Activated naive CD8-positive, alpha-beta T cell treated with anti-CD3 and anti-CD28 coated beads, Interleukin-2, amount 50 U/mL, for 24 hours (primary cell): ENCODE results near the gene RBM19.

ENCODE experiments used
- ATAC-seq: fragments of 150-1000 bp; cut with Tn5 transposase; one replicate; pipeline ENCODE4 v1.10.0; 2021
- DNase-seq: peaks from one replicate; pipeline ENCODE4 v3.0.0; 2021
- H3K27ac Mint-ChIP-seq: one replicate; pipeline ENCODE4 v1.8.0; 2021; ENCODE audit warnings: mild to moderate bottlenecking, mixed read lengths
- H3K27me3 Mint-ChIP-seq: one replicate; pipeline ENCODE4 v1.8.0; 2021; ENCODE audit warnings: mixed read lengths
- H3K36me3 Mint-ChIP-seq: one replicate; pipeline ENCODE4 v1.8.0; 2021; ENCODE audit warnings: low read depth, mixed read lengths
- H3K4me1 Mint-ChIP-seq: one replicate; pipeline ENCODE4 v1.8.0; 2021; ENCODE audit warnings: mixed read lengths
- H3K4me3 Mint-ChIP-seq: one replicate; pipeline ENCODE4 v1.8.0; 2021; ENCODE audit warnings: mild to moderate bottlenecking, moderate library complexity, mixed read lengths
- H3K9me3 Mint-ChIP-seq: one replicate; pipeline ENCODE4 v1.8.0; 2021; ENCODE audit warnings: mixed read lengths

Gene RBM19

DNA sequence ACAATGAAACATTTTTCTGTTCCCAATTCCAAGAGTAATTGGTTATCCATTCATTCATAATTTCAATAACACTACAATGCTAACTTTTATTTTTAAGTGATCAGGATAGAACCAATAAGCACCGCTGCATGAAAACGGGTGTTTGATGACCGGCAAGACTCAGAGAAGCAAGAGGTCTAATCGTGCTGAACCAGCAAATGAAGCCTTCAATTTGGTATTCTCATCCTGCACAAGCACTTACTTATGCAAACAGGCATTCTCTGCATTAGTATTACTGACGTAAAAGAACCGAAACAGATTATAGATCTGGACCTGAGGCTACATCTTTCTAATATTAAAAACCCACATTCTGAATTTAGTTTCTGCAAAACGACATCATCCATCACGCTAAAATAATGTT lies 67.7 kb downstream of the RBM19 start:
- no peak for ATAC-seq

GRCh38 chr12:113897406-113897805 lies 68.7 kb downstream of the RBM19 start:
- DNase-seq (no peak), ATAC-seq (no peak)
- Mint-ChIP-seq H3K4me1 (peaks cover 1% of the 10 kb centered on the region), H3K27ac (no peak overlapping the region), H3K36me3 (peaks cover 22% of the 10 kb centered on the region), H3K27me3 (no peaks in the 10 kb centered on the region), H3K4me3 (no peak overlapping the region), H3K9me3 (no peaks in the 10 kb centered on the region)

More for the DNA sequence above, 67.7 kb downstream of the RBM19 start:
- no peaks in the 10 kb centered on the region for H3K27me3 Mint-ChIP-seq
- no peaks in the 10 kb centered on the region for H3K4me1 Mint-ChIP-seq
- H3K36me3 Mint-ChIP-seq, result peaks cover 28% of the 10 kb centered on the region
- no peak for DNase-seq
- H3K4me3 Mint-ChIP-seq, result no peak overlapping the region
- no peaks in the 10 kb centered on the region for H3K9me3 Mint-ChIP-seq
- H3K27ac Mint-ChIP-seq, result no peak overlapping the region

DNA sequence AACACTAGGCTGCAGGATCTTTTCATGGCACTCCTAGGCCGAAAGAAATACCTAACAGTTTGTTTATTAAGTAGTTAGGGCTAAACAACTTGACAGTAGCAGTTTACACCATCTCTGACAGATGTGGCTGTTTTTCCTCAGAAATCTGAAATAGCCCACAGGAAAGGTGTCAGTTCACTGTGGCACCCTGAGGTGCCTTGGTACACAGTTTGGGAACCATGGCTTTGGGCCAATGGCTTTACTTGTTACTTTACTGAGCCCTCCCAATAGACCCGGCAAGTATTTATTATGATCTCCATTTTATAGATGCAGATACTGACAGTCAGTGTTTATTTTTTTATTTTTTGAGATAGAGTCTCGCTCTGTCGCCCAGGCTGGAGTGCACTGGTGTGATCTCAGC lies 69.3 kb downstream of the RBM19 start:
- DNase-seq, result no peak
- H3K4me3 Mint-ChIP-seq, result no peak overlapping the region
- no peaks in the 10 kb centered on the region for H3K9me3 Mint-ChIP-seq
- peaks cover 27% of the 10 kb centered on the region for H3K36me3 Mint-ChIP-seq
- ATAC-seq, result no peak
- H3K4me1 Mint-ChIP-seq, result peaks cover 6% of the 10 kb centered on the region
- H3K27ac Mint-ChIP-seq, result no peak overlapping the region
- no peaks in the 10 kb centered on the region for H3K27me3 Mint-ChIP-seq

GRCh38 chr12:113896194-113896593 lies 69.9 kb downstream of the RBM19 start:
- no peaks in the 10 kb centered on the region for H3K9me3 Mint-ChIP-seq
- ATAC-seq, result no peak
- H3K27me3 Mint-ChIP-seq, result no peaks in the 10 kb centered on the region
- peaks cover 30% of the 10 kb centered on the region for H3K36me3 Mint-ChIP-seq
- no peak overlapping the region for H3K27ac Mint-ChIP-seq
- peaks cover 6% of the 10 kb centered on the region for H3K4me1 Mint-ChIP-seq
- no peak overlapping the region for H3K4me3 Mint-ChIP-seq
- no peak for DNase-seq

- H3K27me3 Mint-ChIP-seq, result no peaks in the 10 kb centered on the region
- peaks cover 32% of the 10 kb centered on the region for H3K36me3 Mint-ChIP-seq
- no peaks in the 10 kb centered on the region for H3K9me3 Mint-ChIP-seq
- H3K27ac Mint-ChIP-seq, result no peak overlapping the region
- DNase-seq (no peak), ATAC-seq (no peak)
- peaks cover 6% of the 10 kb centered on the region for H3K4me1 Mint-ChIP-seq
- H3K4me3 Mint-ChIP-seq, result no peak overlapping the region
Observed at GRCh38 chr12:113895176-113895575, 70.9 kb downstream of the RBM19 start.

DNA sequence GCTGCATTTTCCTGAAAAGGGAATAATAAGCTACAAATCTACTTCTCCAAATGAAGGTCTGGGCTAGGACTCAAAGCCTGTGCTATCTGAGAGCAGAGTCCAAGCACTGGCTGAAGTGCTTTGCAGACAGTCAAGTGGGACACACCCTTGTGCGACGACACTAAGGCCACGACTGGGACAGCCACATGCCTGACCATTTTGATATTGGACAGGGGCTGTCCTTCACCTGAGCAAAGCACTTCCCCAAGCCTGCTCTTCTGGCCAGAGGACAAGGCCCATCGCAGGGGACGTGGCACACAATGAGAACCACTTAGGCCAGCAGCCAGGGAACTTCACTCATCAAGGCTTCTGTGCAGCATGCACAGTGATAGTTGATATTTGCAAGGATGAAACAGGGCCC lies 71.4 kb downstream of the RBM19 start:
- Mint-ChIP-seq H3K4me1 (peaks cover 6% of the 10 kb centered on the region), H3K4me3 (no peak overlapping the region), H3K9me3 (no peaks in the 10 kb centered on the region), H3K36me3 (peaks cover 33% of the 10 kb centered on the region), H3K27me3 (no peaks in the 10 kb centered on the region), H3K27ac (no peak overlapping the region)
- DNase-seq (no peak), ATAC-seq (no peak)

- H3K27me3 Mint-ChIP-seq, result no peaks in the 10 kb centered on the region
- no peak overlapping the region for H3K27ac Mint-ChIP-seq
- peaks cover 6% of the 10 kb centered on the region for H3K4me1 Mint-ChIP-seq
- no peak overlapping the region for H3K4me3 Mint-ChIP-seq
- DNase-seq (no peak), ATAC-seq (no peak)
- peaks cover 40% of the 10 kb centered on the region for H3K36me3 Mint-ChIP-seq
- H3K9me3 Mint-ChIP-seq, result no peaks in the 10 kb centered on the region
Observed at GRCh38 chr12:113893221-113893620, 72.9 kb downstream of the RBM19 start.

GRCh38 chr12:113892556-113892955 lies 73.6 kb downstream of the RBM19 start:
- no peak overlapping the region for H3K27ac Mint-ChIP-seq
- no peaks in the 10 kb centered on the region for H3K27me3 Mint-ChIP-seq
- H3K4me1 Mint-ChIP-seq, result peaks cover 6% of the 10 kb centered on the region
- no peak for DNase-seq
- H3K4me3 Mint-ChIP-seq, result no peak overlapping the region
- no peaks in the 10 kb centered on the region for H3K9me3 Mint-ChIP-seq
- H3K36me3 Mint-ChIP-seq, result peaks cover 40% of the 10 kb centered on the region
- no peak for ATAC-seq

GRCh38 chr12:113891739-113892520 lies 74.2 kb downstream of the RBM19 start:
- no peak overlapping the region for H3K4me3 Mint-ChIP-seq
- DNase-seq (peak; percentile 4), ATAC-seq (peak; percentile 77)
- H3K36me3 Mint-ChIP-seq, result peaks cover 37% of the 10 kb centered on the region
- no peaks in the 10 kb centered on the region for H3K27me3 Mint-ChIP-seq
- no peak overlapping the region for H3K27ac Mint-ChIP-seq
- peaks cover 6% of the 10 kb centered on the region for H3K4me1 Mint-ChIP-seq
- no peaks in the 10 kb centered on the region for H3K9me3 Mint-ChIP-seq

GRCh38 chr12:113891167-113891692 lies 74.9 kb downstream of the RBM19 start:
- no peak for ATAC-seq
- Mint-ChIP-seq H3K36me3 (peaks cover 39% of the 10 kb centered on the region), H3K9me3 (no peaks in the 10 kb centered on the region)

GRCh38 chr12:113889891-113890581 lies 76.1 kb downstream of the RBM19 start:
- ATAC-seq, result no peak
- peaks cover 39% of the 10 kb centered on the region for H3K36me3 Mint-ChIP-seq
- H3K4me3 Mint-ChIP-seq, result no peak overlapping the region
- H3K9me3 Mint-ChIP-seq, result no peaks in the 10 kb centered on the region
- no peaks in the 10 kb centered on the region for H3K27me3 Mint-ChIP-seq
- H3K27ac Mint-ChIP-seq, result no peak overlapping the region
- no peak for DNase-seq
- H3K4me1 Mint-ChIP-seq, result peaks cover 6% of the 10 kb centered on the region

More at GRCh38 chr12:113891167-113891692, 74.9 kb downstream of the RBM19 start:
- H3K4me3 Mint-ChIP-seq, result no peak overlapping the region
- H3K27ac Mint-ChIP-seq, result no peak overlapping the region
- DNase-seq, result no peak
- H3K4me1 Mint-ChIP-seq, result peaks cover 6% of the 10 kb centered on the region
- H3K27me3 Mint-ChIP-seq, result no peaks in the 10 kb centered on the region

DNA sequence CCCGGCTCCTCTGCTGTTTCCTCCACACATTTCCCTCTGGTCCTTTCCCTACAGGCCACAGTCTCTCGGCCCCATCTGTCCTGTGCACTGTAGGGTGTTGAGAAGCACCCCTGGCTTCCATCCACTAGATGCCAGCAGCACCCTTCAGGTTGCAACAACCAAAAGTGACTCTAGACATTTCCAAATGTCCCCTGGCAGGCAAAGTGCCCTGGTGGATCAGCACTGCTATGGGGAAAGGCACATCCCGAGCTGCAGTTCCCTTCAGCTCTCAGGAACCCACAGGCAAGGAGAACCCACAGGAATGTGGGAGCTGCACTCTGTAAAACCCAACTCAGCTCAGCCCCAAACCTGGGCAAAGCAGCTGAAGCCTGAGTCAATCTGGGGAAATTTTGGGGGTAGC lies 77.0 kb downstream of the RBM19 start:
- H3K4me1 Mint-ChIP-seq, result peaks cover 6% of the 10 kb centered on the region
- no peak overlapping the region for H3K4me3 Mint-ChIP-seq
- no peaks in the 10 kb centered on the region for H3K27me3 Mint-ChIP-seq
- no peak for ATAC-seq
- DNase-seq, result no peak
- H3K9me3 Mint-ChIP-seq, result no peaks in the 10 kb centered on the region
- peaks cover 42% of the 10 kb centered on the region for H3K36me3 Mint-ChIP-seq
- H3K27ac Mint-ChIP-seq, result no peak overlapping the region

DNA sequence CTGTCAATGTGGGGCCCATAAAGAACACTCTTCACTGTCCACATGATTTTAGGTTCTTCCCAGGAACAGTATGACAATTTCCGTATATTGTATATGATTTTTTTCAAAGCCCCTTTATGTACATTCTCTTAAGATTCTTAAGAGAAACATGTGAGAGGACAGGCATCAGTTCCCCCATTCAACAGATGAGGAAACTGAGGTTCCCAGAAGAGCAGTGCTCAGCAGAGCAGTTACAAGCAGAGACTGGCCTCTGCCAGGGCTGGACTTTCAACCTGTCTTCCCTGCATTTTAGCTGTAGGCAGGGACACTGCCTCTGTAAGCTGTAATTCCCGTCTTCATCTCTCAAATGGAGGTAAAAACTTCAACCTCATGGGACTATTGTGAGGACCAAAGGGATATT lies 77.7 kb downstream of the RBM19 start:
- no peak for DNase-seq
- Mint-ChIP-seq H3K27me3 (no peaks in the 10 kb centered on the region), H3K4me3 (no peak overlapping the region), H3K4me1 (peaks cover 6% of the 10 kb centered on the region), H3K9me3 (no peaks in the 10 kb centered on the region), H3K36me3 (peaks cover 38% of the 10 kb centered on the region), H3K27ac (no peak overlapping the region)
- ATAC-seq, result no peak

GRCh38 chr12:113887906-113888305 lies 78.2 kb downstream of the RBM19 start:
- DNase-seq (no peak), ATAC-seq (no peak)
- no peak overlapping the region for H3K27ac Mint-ChIP-seq
- no peaks in the 10 kb centered on the region for H3K27me3 Mint-ChIP-seq
- no peak overlapping the region for H3K4me3 Mint-ChIP-seq
- peaks cover 36% of the 10 kb centered on the region for H3K36me3 Mint-ChIP-seq
- H3K9me3 Mint-ChIP-seq, result no peaks in the 10 kb centered on the region
- H3K4me1 Mint-ChIP-seq, result peaks cover 6% of the 10 kb centered on the region

DNA sequence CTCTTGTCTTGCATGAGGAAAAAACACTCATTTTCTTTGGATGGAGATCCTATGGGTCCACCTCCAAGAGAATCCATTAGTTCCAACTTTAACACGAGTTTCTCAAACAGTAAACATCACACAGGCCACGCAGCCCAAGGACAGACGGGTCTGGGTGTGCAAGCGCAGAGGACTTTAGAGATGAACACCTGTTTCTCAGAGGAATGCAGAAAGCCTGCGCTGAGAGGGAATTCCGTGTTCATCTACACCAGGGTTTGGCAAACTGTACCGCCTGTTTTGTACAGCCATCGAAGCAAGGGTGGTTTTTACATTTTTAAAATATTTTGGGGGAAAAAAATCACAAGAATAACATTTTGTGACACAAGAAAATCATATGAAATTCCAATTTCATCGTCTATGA lies 79.4 kb downstream of the RBM19 start:
- Mint-ChIP-seq H3K9me3 (no peaks in the 10 kb centered on the region), H3K4me3 (no peak overlapping the region), H3K4me1 (no peaks in the 10 kb centered on the region), H3K27me3 (no peaks in the 10 kb centered on the region), H3K36me3 (peaks cover 28% of the 10 kb centered on the region), H3K27ac (no peak overlapping the region)
- no peak for ATAC-seq
- no peak for DNase-seq
